HG03139 (cell line): ENCODE data around the gene SDHB.
"Not testable (repeated sequence)": the region's sequence is repeated elsewhere in the genome, so short reads cannot be mapped to it uniquely, and the experiment has no call there.

Experiments
- ATAC-seq: cut with Tn5 transposase; IDR thresholded peaks from one replicate; pipeline ENCODE4 v1.9.1; 2021; ENCODE audit not compliant: unreplicated experiment

Gene SDHB

GRCh38 chr1:17075470-17076255 is 21.8 kb upstream of the SDHB start:
- no peak for ATAC-seq

GRCh38 chr1:17071794-17072193 is 18.0 kb upstream of the SDHB start:
- no peak for ATAC-seq

DNA sequence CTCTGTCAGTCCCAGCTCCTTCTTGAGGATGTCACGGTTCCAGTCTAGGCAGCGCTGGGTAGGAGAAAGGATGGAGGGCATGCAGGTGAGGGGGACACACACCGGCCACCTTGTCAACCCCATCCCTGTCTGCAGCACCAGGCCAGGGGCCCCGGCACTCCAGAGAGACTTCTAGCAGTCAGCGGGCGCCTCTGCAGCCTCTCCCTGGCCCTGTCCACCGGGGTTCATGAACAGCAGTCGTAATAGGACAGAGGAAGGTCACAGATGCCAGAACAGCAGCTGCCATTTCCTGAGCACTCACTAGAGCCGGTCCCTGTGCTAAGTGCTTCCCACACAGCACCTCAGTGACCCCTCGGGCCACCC is 16.3 kb upstream of the SDHB start:
- no peak for ATAC-seq

- no peak for ATAC-seq
Measured at GRCh38 chr1:17069452-17070162, 15.8 kb upstream of the SDHB start.

DNA sequence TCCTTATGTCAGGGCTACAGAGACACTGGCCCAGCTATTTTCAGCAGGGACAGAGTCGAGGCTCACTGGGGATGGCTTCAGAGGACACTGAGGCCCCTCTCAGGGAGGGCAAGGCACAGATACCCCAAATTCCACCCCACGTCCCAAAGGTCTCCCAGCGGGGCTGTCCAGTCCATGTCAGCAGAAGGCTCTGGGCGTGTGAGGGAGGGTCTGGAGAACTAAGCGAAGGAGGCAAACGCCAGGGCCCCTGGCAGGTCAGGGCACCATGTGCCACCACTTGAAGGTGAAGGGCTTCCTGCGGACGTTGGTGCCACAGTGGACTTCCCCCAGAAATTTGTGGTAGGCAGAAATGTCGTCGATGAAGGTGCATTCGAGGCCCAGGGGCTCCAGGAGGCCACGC is 15.0 kb upstream of the SDHB start:
- no peak for ATAC-seq

GRCh38 chr1:17067465-17068240 is 13.8 kb upstream of the SDHB start:
- no peak for ATAC-seq

DNA sequence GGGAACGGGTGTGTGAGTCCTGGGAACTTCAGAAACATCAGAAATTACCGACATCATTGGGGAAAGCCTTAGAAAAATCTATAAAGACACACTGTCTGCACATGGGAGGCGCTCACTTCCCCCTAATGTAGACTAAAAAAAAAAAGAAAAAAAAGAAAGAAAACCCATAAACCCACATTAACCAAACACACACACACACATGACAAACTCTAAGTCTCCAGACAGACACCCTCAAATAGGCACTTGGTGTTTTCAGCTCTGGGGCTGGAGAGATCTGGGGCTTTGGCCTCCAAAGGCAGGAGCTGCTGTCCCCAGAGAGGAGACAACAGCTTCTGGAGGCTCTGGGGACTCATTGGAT is 13.2 kb upstream of the SDHB start:
- no peak for ATAC-seq

GRCh38 chr1:17066361-17067068 is 12.7 kb upstream of the SDHB start:
- no peak for ATAC-seq

DNA sequence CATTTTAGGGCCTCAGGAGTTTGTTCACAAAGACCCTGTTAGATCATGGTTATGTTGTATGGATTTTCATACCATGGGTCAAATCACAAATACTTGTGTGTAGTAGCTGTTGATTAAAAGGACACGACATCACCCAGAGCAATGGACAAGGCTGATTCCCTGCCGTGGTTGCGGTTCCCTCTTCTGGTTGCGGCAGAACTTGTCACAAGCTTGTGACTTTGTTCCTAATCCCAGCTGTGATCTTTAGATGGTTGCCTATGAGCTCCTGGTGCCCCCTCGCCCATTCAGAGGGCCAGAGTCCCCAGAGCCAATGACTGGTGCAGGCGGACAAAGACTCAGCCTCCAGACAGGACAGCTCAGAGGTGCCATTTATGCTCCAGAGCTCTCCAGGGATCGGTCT is 11.8 kb upstream of the SDHB start:
- ATAC-seq = no peak

DNA sequence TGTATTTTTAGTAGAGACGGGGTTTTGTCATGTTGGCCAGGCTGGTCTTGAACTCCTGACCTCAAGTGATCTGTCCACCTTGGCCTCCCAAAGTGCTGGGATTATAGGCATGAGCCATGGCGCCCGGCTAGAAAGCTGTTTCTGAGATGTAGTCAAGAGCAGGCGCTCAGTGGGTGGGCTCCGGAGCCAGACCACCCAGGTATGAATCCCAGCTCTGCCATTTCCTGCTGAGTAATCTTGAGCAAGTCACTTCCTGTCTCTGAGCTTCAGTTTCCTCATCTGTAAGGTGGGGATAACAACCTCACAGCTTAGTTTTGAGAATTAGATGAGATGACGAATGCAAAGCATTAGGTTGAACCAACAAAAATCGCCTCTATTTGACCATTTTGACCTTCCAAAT is 8.9 kb upstream of the SDHB start:
- ATAC-seq = not testable (repeated sequence)

GRCh38 chr1:17061892-17062291 is 8.1 kb upstream of the SDHB start:
- ATAC-seq = no peak

DNA sequence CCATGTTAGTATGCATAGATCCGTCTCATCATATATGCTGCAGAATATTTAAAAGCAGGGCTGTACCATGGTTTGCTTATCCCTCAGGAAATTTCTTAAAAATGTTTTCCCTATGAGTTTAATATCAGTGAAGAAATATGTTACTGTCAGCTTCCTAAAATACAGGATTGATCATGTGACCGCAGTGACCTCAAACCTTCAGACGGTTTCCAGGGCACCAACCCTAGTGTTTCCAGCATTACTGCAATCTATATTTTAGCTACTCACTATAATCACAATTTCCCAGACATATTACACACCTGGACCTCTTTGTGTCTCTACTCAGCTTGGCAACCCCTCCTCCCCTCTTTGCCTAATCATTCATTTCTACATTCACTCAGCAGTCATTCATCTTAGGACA is 7.7 kb upstream of the SDHB start:
- ATAC-seq = no peak

DNA sequence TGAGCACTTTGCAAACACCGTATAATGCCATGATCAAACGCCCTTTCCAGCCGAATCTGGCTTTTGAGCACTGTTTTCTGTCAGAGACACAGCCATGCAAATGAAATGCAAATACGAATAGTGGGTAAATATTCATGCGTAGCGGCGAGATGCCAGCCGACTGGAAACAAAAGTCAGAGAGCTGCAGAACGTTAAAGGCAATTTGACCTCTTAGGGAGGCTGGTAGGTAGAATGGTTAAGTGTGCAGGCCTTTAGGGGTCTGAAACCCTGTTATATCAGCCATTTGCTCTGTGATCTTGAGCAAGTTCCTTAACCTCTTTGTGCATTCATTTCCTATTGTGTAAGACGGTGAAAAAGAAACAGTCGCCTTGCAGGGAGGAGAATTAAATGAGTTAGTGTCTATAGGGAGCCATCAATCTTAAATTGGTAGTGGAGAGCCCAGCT is 6.5 kb upstream of the SDHB start:
- ATAC-seq = no peak

DNA sequence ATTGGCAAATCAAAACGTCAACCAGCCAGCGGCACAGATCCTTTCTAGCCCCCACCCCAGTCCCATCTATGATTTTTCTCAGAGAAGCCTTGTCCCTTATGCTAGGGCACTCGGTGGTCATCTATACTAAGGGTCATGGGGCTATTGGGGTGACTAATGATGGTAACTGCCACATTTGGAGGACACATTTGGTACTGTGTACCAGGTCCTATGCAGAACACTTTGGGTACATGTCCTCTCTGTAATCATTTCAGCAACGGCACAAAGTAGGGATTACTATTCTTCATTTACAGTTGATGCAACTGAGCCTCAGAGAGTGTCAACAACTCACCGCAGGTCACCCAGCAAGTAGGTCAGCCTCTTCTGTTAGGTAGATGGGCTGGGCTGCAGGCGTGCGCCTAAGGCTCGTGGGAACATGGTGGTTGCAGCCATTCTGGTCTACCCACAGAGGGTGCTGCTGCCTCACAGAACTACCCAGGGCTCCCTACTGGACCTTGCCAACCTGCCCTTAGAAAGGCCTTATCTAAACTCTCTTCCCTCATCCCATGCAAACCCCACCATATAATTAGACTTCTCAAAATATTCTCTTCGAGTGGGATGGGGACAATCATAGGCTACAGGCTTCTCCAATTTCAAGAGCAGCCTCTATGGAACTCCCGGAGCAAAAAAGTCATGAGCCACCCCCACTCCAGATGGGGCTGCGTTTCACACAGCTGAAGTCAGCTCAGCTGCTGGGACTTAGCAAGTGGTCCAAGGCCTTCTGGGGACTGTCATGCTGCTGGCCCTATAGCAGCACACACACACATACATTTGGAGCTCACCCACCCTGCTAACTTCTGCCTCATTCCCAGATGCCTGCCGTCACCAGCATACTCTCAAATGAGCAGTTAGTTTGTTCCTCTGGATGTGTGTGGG is 5.8 kb upstream of the SDHB start:
- no peak for ATAC-seq

DNA sequence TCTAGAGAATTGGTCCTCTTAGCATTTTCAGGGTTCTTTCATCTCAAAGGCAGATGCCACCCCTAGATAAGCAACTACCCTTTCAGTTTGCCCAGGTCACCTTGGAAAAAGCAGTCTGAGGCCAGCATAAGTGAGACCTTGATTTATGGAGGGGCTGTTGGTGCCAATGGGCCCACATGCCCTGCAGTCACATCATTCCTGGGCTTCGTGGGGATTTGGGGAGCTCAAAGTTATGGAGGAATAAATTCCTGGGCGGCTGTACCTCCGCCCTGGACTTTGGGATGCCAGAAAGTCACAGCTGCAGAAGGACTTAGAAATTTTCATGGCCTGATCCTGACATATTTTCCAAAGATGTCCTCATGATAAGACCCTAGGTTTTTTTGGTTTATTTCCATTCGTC is 2.7 kb upstream of the SDHB start:
- no peak for ATAC-seq

DNA sequence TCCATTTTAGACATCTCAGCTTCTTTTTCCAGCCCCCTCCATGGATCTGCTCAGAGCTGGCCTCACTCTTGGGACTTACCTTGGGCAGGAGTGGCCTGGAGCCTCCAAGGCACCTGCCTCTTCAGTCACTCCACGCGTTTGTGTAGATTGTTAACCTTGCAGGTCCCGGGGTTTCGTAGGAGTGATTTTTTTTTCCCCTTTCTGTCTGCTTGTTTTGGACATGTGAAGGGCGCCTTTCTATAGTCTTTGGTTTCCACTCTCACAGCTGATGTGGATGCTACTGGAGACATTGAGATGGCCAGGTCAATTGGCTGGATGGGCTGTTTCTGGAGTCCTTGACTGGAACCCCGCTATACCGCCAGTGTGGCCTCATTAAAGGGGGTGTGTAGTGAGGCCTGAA is 2.0 kb upstream of the SDHB start:
- ATAC-seq = no peak

GRCh38 chr1:17053086-17053684 is 647 bp downstream of the SDHB start:
- no peak for ATAC-seq

DNA sequence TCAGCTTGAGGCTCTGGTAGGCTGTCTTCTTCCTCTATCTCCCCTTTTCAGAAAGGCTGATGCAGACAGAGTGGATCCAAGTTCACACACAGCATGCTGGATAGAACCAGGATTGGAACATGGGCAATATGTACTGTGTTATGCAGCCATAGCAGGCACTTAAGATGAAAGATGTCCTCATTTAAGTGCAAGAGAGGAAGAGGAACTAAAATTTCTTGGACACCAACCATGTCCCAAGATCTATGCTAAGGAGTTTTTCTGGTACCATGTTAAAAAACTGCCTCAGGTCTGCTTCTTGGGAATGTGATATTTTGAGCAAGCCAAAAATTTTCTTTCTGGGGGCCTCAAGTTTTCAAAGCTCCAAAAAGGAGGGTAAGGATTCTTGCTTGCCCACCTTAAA is 1.2 kb downstream of the SDHB start:
- no peak for ATAC-seq

- ATAC-seq = no peak
Measured at GRCh38 chr1:17052038-17052437, 1.8 kb downstream of the SDHB start.

- no peak for ATAC-seq
Measured at GRCh38 chr1:17047924-17048323, 5.9 kb downstream of the SDHB start.
